Natural killer cell (primary cell): ENCODE results near the gene RRP1. TPM values are rescaled to one million over a fixed set of nuclear protein-coding genes. Genes with fewer than 3 reads are reported as not detected.

ENCODE experiments used
- ATAC-seq, 3 donors: fragments of 150-1000 bp in 2 of 3; fragments of 200-7000 bp in 1 of 3; cut with Tn5 transposase; 1 replicate in 1 of 3; 2 replicates in 2 of 3; pipeline ENCODE4 v1.10.0; 2021; ENCODE audit warnings: mild to moderate bottlenecking in 2 of 3, moderate library complexity in 2 of 3
- DNase-seq, 2 donors: peaks; one replicate each; pipeline versions ENCODE4 v3.0.0 to v3.0.0-alpha.2; 2013 to 2021; ENCODE audit warnings: mixed read lengths in 1 of 2
- H3K27ac ChIP-seq: one replicate; pipeline ENCODE4 v1.5.1; 2013; ENCODE audit warnings: mild to moderate bottlenecking, low read length
- H3K27me3 ChIP-seq: one replicate; pipeline ENCODE4 v1.6.1; 2013; ENCODE audit warnings: low read length; ENCODE audit not compliant: control insufficient read depth, insufficient read depth
- H3K36me3 ChIP-seq: one replicate; pipeline ENCODE4 v1.6.1; 2013; ENCODE audit warnings: low read length; ENCODE audit not compliant: control insufficient read depth, insufficient read depth
- H3K4me1 ChIP-seq: one replicate; pipeline ENCODE4 v1.6.1; 2013; ENCODE audit warnings: low read length; ENCODE audit not compliant: control insufficient read depth, insufficient read depth
- H3K4me3 ChIP-seq: one replicate; pipeline ENCODE4 v1.5.1; 2013; ENCODE audit warnings: low read length
- H3K9me3 ChIP-seq: one replicate; pipeline ENCODE4 v1.6.1; 2013; ENCODE audit warnings: low read length; ENCODE audit not compliant: control insufficient read depth, insufficient read depth
- H3K27ac Mint-ChIP-seq, 2 donors: one replicate each; pipeline ENCODE4 v1.8.0; 2022; ENCODE audit warnings: mild to moderate bottlenecking in 2 of 2, mixed read lengths in 2 of 2, moderate library complexity in 1 of 2
- H3K27me3 Mint-ChIP-seq, 2 donors: one replicate each; pipeline ENCODE4 v1.8.0; 2022; ENCODE audit warnings: low read depth in 2 of 2, mixed read lengths in 2 of 2
- H3K36me3 Mint-ChIP-seq: one replicate; pipeline ENCODE4 v1.8.0; 2022; ENCODE audit warnings: mixed read lengths
- H3K4me1 Mint-ChIP-seq, 2 donors: one replicate each; pipeline ENCODE4 v1.8.0; 2022; ENCODE audit warnings: mixed read lengths in 2 of 2
- H3K4me3 Mint-ChIP-seq: one replicate; pipeline ENCODE4 v1.8.0; 2022; ENCODE audit warnings: mild to moderate bottlenecking, moderate library complexity, mixed read lengths
- H3K9me3 Mint-ChIP-seq, 2 donors: one replicate each; pipeline ENCODE4 v1.8.0; 2022; ENCODE audit warnings: mixed read lengths in 2 of 2
- CTCF ChIP-seq: fragments of 200-600 bp; IDR thresholded peaks from one replicate; pipeline ENCODE4 v1.8.0; 2022; ENCODE audit warnings: antibody characterized with exemption
- WGBS: methylation state at CpG from one replicate; pipeline ENCODE4 v1.1.7; 2013; ENCODE audit warnings: missing lambda C conversion rate; ENCODE audit not compliant: insufficient coverage; 5-methylcytosine and 5-hydroxymethylcytosine counted together
- intact Hi-C: fragments of 100-400 bp; cut with micrococcal nuclease; formaldehyde crosslinking; loops from one replicate; pipeline ENCODE4 v1.14.2; 2022
- total RNA-seq, 4 donors: library from RNA; stranded (reverse); fragments of 120-200 nt in 1 of 4; gene quantifications; one replicate each; pipeline versions ENCODE4 v1.2.3 to v1.2.4, GENCODE V29; 2013 to 2022

The RRP1 gene
- total RNA-seq, 3 donors from 2014 or later (not counting 1 experiment from before 2014, with no cell fraction given): 15.7 to 24.6 (median 23.7) TPM

GRCh38 chr21:43763901-43764523, 25.4 kb upstream of the RRP1 start:
- Mint-ChIP-seq H3K27ac (no peak overlapping the region), H3K9me3 (no peaks in the 10 kb centered on the region), H3K4me3 (no peak overlapping the region), H3K4me1 (no peaks in the 10 kb centered on the region), H3K36me3 (no peaks in the 10 kb centered on the region), H3K27me3 (no peaks in the 10 kb centered on the region)
- no peak for DNase-seq
- intact Hi-C loops: loop anchor here (2.0 kb wide), 1 partner anchor 21 kb away; no protein-coding TSS in a partner anchor
- no peaks in the 10 kb centered on the region for H3K9me3 ChIP-seq
- no peaks in the 10 kb centered on the region for H3K4me1 ChIP-seq
- no peak overlapping the region for H3K4me3 ChIP-seq
- peaks cover 3% of the 10 kb centered on the region for H3K36me3 ChIP-seq
- 93% methylated on average over 10 of the region's 10 CpGs for WGBS
- H3K27me3 ChIP-seq: no peaks in the 10 kb centered on the region
- no peak for TF ChIP-seq CTCF
- no peak overlapping the region for H3K27ac ChIP-seq
- ATAC-seq: no peak

- no peak for TF ChIP-seq CTCF
- Mint-ChIP-seq H3K27me3 (no peaks in the 10 kb centered on the region), H3K9me3 (no peaks in the 10 kb centered on the region), H3K27ac (no peak overlapping the region), H3K4me3 (no peak overlapping the region), H3K36me3 (no peaks in the 10 kb centered on the region), H3K4me1 (no peaks in the 10 kb centered on the region)
- no peaks in the 10 kb centered on the region for H3K27me3 ChIP-seq
- no peak for DNase-seq
- H3K36me3 ChIP-seq: no peaks in the 10 kb centered on the region
- H3K27ac ChIP-seq: no peak overlapping the region
- H3K4me1 ChIP-seq: no peaks in the 10 kb centered on the region
- H3K9me3 ChIP-seq: no peaks in the 10 kb centered on the region
- 95% methylated on average over 19 of the region's 19 CpGs for WGBS
- ATAC-seq: no peak
- intact Hi-C loops: no loop called here
- no peak overlapping the region for H3K4me3 ChIP-seq
These were observed 24.5 kb upstream of the RRP1 start for GRCh38 chr21:43764576-43765495.

GRCh38 chr21:43766734-43767497, 22.5 kb upstream of the RRP1 start:
- TF ChIP-seq CTCF: no peak
- intact Hi-C loops: no loop called here
- no peaks in the 10 kb centered on the region for H3K4me1 ChIP-seq
- Mint-ChIP-seq H3K4me3 (no peak overlapping the region), H3K36me3 (no peaks in the 10 kb centered on the region), H3K27ac (no peak overlapping the region), H3K9me3 (no peaks in the 10 kb centered on the region), H3K27me3 (no peaks in the 10 kb centered on the region), H3K4me1 (no peaks in the 10 kb centered on the region)
- 94% methylated on average over 34 of the region's 34 CpGs for WGBS
- no peaks in the 10 kb centered on the region for H3K27me3 ChIP-seq
- ATAC-seq (no peak), DNase-seq (no peak)
- no peak overlapping the region for H3K27ac ChIP-seq
- no peaks in the 10 kb centered on the region for H3K36me3 ChIP-seq
- H3K9me3 ChIP-seq: no peaks in the 10 kb centered on the region
- H3K4me3 ChIP-seq: no peak overlapping the region
